CD14-positive monocyte (primary cell): Measurements from ENCODE around the gene ERLIN1. TPM values are rescaled to one million over a fixed set of nuclear protein-coding genes. Genes with fewer than 3 reads are reported as not detected.

Experiments used
- DNase-seq, 3 donors: peaks; one replicate each; pipeline ENCODE4 v3.0.0-alpha.2; 2011 to 2022
- H2AFZ ChIP-seq: 2 replicates; pipeline ENCODE4 v1.6.0; 2012; ENCODE audit warnings: mild to moderate bottlenecking, low read depth, low read length, inconsistent platforms; ENCODE audit not compliant: insufficient read depth, poor library complexity, severe bottlenecking
- H3K27ac ChIP-seq, 2 donors: 1 replicate in 1 of 2; 2 replicates in 1 of 2; pipeline ENCODE4 v1.5.1; 2012 to 2013; ENCODE audit warnings: low read length in 2 of 2, control low read depth in 1 of 2, inconsistent platforms in 1 of 2, low read depth in 1 of 2, mild to moderate bottlenecking in 1 of 2
- H3K27me3 ChIP-seq, 2 donors: one replicate each; pipeline versions ENCODE4 v1.6.0 to v1.6.1; 2011 to 2013; ENCODE audit warnings: low read length in 2 of 2; ENCODE audit not compliant: control insufficient read depth in 2 of 2, insufficient read depth in 2 of 2
- H3K36me3 ChIP-seq, 2 donors: replicated peaks in 1 of 2; 1 replicate in 1 of 2; 2 replicates in 1 of 2; pipeline versions ENCODE4 v1.5.1 to v1.6.1; 2012 to 2013; ENCODE audit warnings: low read length in 2 of 2, control low read depth in 1 of 2, inconsistent platforms in 1 of 2, mild to moderate bottlenecking in 1 of 2; ENCODE audit not compliant: insufficient read depth in 2 of 2, control insufficient read depth in 1 of 2
- H3K4me1 ChIP-seq, 2 donors: 1 replicate in 1 of 2; 2 replicates in 1 of 2; pipeline versions ENCODE4 v1.5.1 to v1.6.1; 2012 to 2013; ENCODE audit warnings: low read length in 2 of 2, control low read depth in 1 of 2, inconsistent platforms in 1 of 2, mild to moderate bottlenecking in 1 of 2, moderate library complexity in 1 of 2; ENCODE audit not compliant: insufficient read depth in 2 of 2, control insufficient read depth in 1 of 2
- H3K4me2 ChIP-seq: replicated peaks from 2 replicates; pipeline ENCODE3; 2012; ENCODE audit warnings: low read length, moderate library complexity, mild to moderate bottlenecking; ENCODE audit not compliant: poor library complexity, severe bottlenecking; ENCODE audit errors: extremely low read depth
- H3K4me3 ChIP-seq, 3 experiments: fragments of 200-600 bp in 1 of 3; sonication (generic) in 1 of 3; replicated peaks in 1 of 3; 1 replicate in 2 of 3; 2 replicates in 1 of 3; pipeline ENCODE4 v1.5.1; 2011 to 2013; ENCODE audit warnings: low read length in 3 of 3, mild to moderate bottlenecking in 3 of 3, control low read depth in 2 of 3, low read depth in 2 of 3, inconsistent platforms in 1 of 3, moderate library complexity in 1 of 3
- H3K79me2 ChIP-seq: 2 replicates; pipeline ENCODE4 v1.6.0; 2012; ENCODE audit warnings: mild to moderate bottlenecking, control low read depth, inconsistent platforms, low read length, moderate library complexity; ENCODE audit not compliant: insufficient read depth
- H3K9ac ChIP-seq: 2 replicates; pipeline ENCODE4 v1.6.0; 2017; ENCODE audit warnings: low read length, mild to moderate bottlenecking; ENCODE audit not compliant: insufficient read depth, poor library complexity, severe bottlenecking
- H3K9me3 ChIP-seq, 2 donors: replicated peaks in 1 of 2; 1 replicate in 1 of 2; 2 replicates in 1 of 2; pipeline versions ENCODE4 v1.5.1 to v1.6.1; 2012 to 2013; ENCODE audit warnings: low read length in 2 of 2, control low read depth in 1 of 2; ENCODE audit not compliant: control insufficient read depth in 1 of 2, insufficient read depth in 1 of 2
- H4K20me1 ChIP-seq: 2 replicates; pipeline ENCODE4 v1.6.0; 2012; ENCODE audit warnings: mild to moderate bottlenecking, low read length, control low read depth, moderate library complexity; ENCODE audit not compliant: insufficient read depth
- H3K27ac Mint-ChIP-seq, 7 donors: one replicate each; pipeline ENCODE4 v1.8.0; 2020; ENCODE audit warnings: mild to moderate bottlenecking in 7 of 7, mixed read lengths in 7 of 7, moderate library complexity in 6 of 7, inconsistent platforms in 2 of 7
- H3K27me3 Mint-ChIP-seq, 3 donors: one replicate each; pipeline ENCODE4 v1.8.0; 2021 to 2022; ENCODE audit warnings: low read depth in 3 of 3, mild to moderate bottlenecking in 3 of 3, mixed read lengths in 3 of 3, moderate library complexity in 3 of 3, inconsistent platforms in 1 of 3
- H3K36me3 Mint-ChIP-seq, 2 donors: one replicate each; pipeline ENCODE4 v1.8.0; 2020; ENCODE audit warnings: mixed read lengths in 2 of 2, inconsistent platforms in 1 of 2, mild to moderate bottlenecking in 1 of 2
- H3K4me1 Mint-ChIP-seq: one replicate; pipeline ENCODE4 v1.8.0; 2020; ENCODE audit warnings: mild to moderate bottlenecking, mixed read lengths
- H3K4me3 Mint-ChIP-seq, 2 donors: one replicate each; pipeline ENCODE4 v1.8.0; 2020; ENCODE audit warnings: mild to moderate bottlenecking in 2 of 2, mixed read lengths in 2 of 2, moderate library complexity in 1 of 2
- H3K9me3 Mint-ChIP-seq, 7 donors: one replicate each; pipeline ENCODE4 v1.8.0; 2020 to 2022; ENCODE audit warnings: mixed read lengths in 7 of 7, mild to moderate bottlenecking in 6 of 7, moderate library complexity in 6 of 7, inconsistent platforms in 2 of 7
- WGBS: methylation state at CpG from one replicate; pipeline ENCODE4 v1.1.5; 2013; ENCODE audit warnings: missing lambda C conversion rate; ENCODE audit not compliant: insufficient coverage; 5-methylcytosine and 5-hydroxymethylcytosine counted together
- intact Hi-C, 2 donors: fragments of 100-400 bp; cut with micrococcal nuclease; formaldehyde crosslinking; loops; one replicate each; pipeline versions ENCODE4 v1.15.0 to v1.15.1; 2023
- polyA plus RNA-seq, 3 donors: library from polyadenylated mRNA; depleted of rRNA in 1 of 3; unstranded in 2 of 3; stranded (reverse) in 1 of 3; fragments of 300-500 nt in 2 of 3; fragments of >200 nt in 1 of 3; fragmentation: Illumina TruSeq in 2 of 3; gene quantifications; 1 replicate in 2 of 3; 2 replicates in 1 of 3; pipeline ENCODE4 v1.2.3, GENCODE V29; 2012 to 2021
- TF ChIP-seq, protein P1 (sequence below): fragments of 200-600 bp; IDR thresholded peaks from one replicate; pipeline ENCODE4 v1.8.0; 2022; ENCODE audit warnings: antibody characterized with exemption, mild to moderate bottlenecking

The ERLIN1 gene
- polyA plus RNA-seq, 3 donors, result 14.5 to 31.4 (median 18.7) TPM

DNA sequence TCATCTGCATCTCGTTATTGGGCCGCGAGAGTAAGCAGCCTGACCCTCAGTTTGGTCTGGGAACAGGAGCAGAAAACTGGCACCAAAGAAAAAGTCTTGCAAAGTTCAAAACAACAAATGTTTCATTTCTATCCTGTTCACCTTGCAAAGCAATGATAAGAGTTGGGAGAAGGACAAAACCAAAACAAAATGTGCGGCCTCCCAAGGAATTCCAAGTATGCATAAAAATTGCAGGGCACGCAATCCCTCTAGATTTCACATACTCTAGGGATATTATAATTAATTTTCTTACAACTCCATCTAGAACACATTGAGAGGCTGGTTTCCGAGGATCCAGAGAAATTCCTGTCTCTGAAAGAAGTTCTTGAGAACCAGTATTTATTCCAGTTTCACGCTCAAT is 23.5 kb upstream of the ERLIN1 start:
- TF ChIP-seq, protein P1, sequence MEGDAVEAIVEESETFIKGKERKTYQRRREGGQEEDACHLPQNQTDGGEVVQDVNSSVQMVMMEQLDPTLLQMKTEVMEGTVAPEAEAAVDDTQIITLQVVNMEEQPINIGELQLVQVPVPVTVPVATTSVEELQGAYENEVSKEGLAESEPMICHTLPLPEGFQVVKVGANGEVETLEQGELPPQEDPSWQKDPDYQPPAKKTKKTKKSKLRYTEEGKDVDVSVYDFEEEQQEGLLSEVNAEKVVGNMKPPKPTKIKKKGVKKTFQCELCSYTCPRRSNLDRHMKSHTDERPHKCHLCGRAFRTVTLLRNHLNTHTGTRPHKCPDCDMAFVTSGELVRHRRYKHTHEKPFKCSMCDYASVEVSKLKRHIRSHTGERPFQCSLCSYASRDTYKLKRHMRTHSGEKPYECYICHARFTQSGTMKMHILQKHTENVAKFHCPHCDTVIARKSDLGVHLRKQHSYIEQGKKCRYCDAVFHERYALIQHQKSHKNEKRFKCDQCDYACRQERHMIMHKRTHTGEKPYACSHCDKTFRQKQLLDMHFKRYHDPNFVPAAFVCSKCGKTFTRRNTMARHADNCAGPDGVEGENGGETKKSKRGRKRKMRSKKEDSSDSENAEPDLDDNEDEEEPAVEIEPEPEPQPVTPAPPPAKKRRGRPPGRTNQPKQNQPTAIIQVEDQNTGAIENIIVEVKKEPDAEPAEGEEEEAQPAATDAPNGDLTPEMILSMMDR, result no peak
- no peaks in the 10 kb centered on the region for H3K27me3 ChIP-seq
- no peaks in the 10 kb centered on the region for H3K4me1 Mint-ChIP-seq
- no peak overlapping the region for H3K9ac ChIP-seq
- no peak overlapping the region for H3K27ac Mint-ChIP-seq
- peaks cover 0 to 2% (median 0%) of the 10 kb centered on the region in 3 donors for H3K27me3 Mint-ChIP-seq
- no peaks in the 10 kb centered on the region for H4K20me1 ChIP-seq
- H3K36me3 Mint-ChIP-seq, result peaks cover 81 to 92% of the 10 kb centered on the region in 2 donors
- H3K36me3 ChIP-seq, result peaks cover 82 to 97% of the 10 kb centered on the region in 2 donors
- intact Hi-C loops, result no loop called here
- H3K4me3 ChIP-seq, result no peak overlapping the region
- no peak overlapping the region for H3K4me3 Mint-ChIP-seq
- DNase-seq, result no peak
- H3K27ac ChIP-seq, result no peak overlapping the region
- H3K4me1 ChIP-seq, result no peaks in the 10 kb centered on the region
- no peaks in the 10 kb centered on the region for H3K79me2 ChIP-seq
- WGBS, result no CpG with 5 or more reads among the region's 7 CpGs
- no peaks in the 10 kb centered on the region for H3K9me3 ChIP-seq
- no peaks in the 10 kb centered on the region for H3K9me3 Mint-ChIP-seq
- no peak overlapping the region for H3K4me2 ChIP-seq
- H2AFZ ChIP-seq, result no peak overlapping the region

DNA sequence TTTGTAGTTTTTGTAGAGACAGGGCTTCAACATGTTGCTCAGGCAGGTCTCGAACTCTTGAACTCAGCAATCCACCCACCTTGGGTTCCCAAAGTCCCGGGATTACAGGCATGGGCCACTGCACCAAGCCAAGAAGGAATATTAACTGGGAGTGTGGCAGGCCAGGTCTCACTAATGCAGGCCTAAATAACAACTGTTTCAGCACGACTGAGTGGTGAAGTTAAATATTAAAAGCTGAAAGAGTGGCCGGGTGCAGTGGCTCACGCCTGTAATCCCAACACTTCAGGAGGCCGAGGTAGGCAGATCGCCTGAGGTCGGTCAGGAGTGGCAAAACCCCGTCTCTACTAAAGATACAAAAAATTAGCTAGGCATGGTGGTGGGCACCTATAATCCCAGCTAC is 22.4 kb upstream of the ERLIN1 start:
- peaks cover 83 to 97% of the 10 kb centered on the region in 2 donors for H3K36me3 ChIP-seq
- Mint-ChIP-seq H3K36me3 (peaks cover 81 to 91% of the 10 kb centered on the region in 2 donors), H3K9me3 (no peaks in the 10 kb centered on the region), H3K4me1 (no peaks in the 10 kb centered on the region), H3K27ac (no peak overlapping the region), H3K4me3 (no peak overlapping the region), H3K27me3 (peaks cover 0 to 4% (median 0%) of the 10 kb centered on the region in 3 donors)
- DNase-seq, result no peak
- H3K9me3 ChIP-seq, result no peaks in the 10 kb centered on the region
- H3K4me1 ChIP-seq, result no peaks in the 10 kb centered on the region
- no peaks in the 10 kb centered on the region for H3K27me3 ChIP-seq
- H3K79me2 ChIP-seq, result no peaks in the 10 kb centered on the region
- no peak overlapping the region for H3K4me3 ChIP-seq
- H3K9ac ChIP-seq, result no peak overlapping the region
- 100% methylated on average over 3 of the region's 9 CpGs for WGBS
- no peak overlapping the region for H3K27ac ChIP-seq
- intact Hi-C loops, result no loop called here
- H4K20me1 ChIP-seq, result no peaks in the 10 kb centered on the region
- no peak overlapping the region for H2AFZ ChIP-seq
- H3K4me2 ChIP-seq, result no peak overlapping the region
- TF ChIP-seq, protein P1, result no peak
